ENCODE results near the gene MS4A14.
"Not testable (repeated sequence)": the region's sequence is repeated elsewhere in the genome, so short reads cannot be mapped to it uniquely, and the experiment has no call there.

The MS4A14 gene

DNA sequence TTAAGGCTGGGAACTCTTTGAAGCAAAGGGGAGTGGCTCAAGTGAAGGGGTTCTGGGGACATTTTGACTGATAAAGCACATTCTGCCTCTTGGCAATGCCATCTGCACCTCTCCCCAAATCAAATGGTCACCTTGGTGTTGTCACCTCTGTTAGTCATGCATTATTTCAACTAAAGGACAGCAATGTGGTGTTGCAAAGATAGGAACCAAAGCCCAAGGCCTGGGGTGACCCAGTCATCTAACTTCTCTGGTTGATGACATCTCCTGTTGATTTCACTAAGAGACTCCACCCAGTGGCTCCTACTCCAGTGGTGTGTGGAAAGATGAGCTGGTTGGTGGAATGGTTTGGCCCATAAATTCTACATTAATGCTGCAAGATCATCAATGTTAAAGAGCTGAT, 51.6 kb downstream of the MS4A14 start:
- no peak overlapping the region for H3K27ac ChIP-seq (replicated peaks)

GRCh38 chr11:60451185-60451584, 54.9 kb downstream of the MS4A14 start:
- not testable (repeated sequence) for H3K27me3 ChIP-seq (ENCODE audit: insufficient read depth, poor library complexity, severe bottlenecking); DNase-seq (ENCODE audit: low read depth in 1 of 2, low spot score in 1 of 2); H3K4me3 ChIP-seq (replicated peaks; ENCODE audit: insufficient read depth, low read length); H3K27ac ChIP-seq (replicated peaks)

More for the DNA sequence above, 51.6 kb downstream of the MS4A14 start:
- no peaks in the 10 kb centered on the region for H3K27me3 ChIP-seq (ENCODE audit: insufficient read depth, poor library complexity, severe bottlenecking)
- DNase-seq (ENCODE audit: low read depth in 1 of 2, low spot score in 1 of 2) = no peak
- no peak overlapping the region for H3K4me3 ChIP-seq (replicated peaks; ENCODE audit: insufficient read depth, low read length)
- no peak for TF ChIP-seq POLR2AphosphoS5 (IDR thresholded peaks at IDR 0.05; ENCODE audit: low read depth)
- no peak for TF ChIP-seq SPI1 (IDR thresholded peaks at IDR 0.05; ENCODE audit: borderline replicate concordance, low read depth)

DNA sequence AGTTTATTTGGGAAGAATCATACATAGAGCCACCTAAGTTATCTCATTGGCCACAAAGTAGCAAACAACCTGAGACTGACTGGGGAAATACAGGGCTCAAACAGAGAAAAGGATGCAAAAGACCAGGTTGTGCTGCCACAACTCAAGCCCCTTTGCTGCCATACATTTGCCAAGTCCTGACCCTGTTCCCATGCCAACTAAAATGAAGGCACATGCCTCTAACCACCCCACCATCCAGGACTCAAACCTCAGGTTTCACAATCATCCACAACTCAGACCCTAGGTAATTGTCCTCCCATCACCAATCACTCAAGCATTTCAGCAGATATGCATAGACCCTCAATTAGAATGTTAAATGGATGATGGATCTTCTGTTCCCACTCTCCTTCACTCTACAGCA, 58.0 kb downstream of the MS4A14 start:
- H3K27ac ChIP-seq (replicated peaks) = no peak overlapping the region

DNA sequence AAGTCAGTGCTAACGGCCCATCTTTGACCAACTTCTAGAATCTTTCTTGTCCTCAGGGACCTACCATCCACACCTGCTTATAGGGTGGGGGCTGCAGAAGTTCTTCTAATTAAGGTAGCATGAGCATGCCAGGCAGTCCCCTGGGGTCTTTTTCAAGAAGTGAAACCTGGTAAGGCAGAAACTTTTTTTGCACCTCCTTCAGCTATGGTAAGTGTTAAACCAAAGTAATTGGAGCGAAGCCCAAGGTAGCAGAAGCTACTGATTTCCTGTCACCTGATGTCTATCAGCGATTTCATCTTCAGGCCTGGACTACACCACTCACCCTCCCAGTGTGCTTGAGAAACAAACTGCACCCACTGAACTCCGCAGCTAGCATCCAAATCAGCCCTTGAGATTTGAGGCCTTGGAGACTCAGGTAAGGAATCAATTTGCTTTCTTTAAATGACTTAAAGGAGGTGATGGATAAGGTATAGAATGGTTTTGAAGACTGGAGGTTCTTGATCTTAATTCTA, 59.3 kb downstream of the MS4A14 start, which contains the start of gene MS4A1:
Gene MS4A1 (plus strand): TSS at position 317 of the 512 bp plus-strand sequence. CDS start 6,528 bp downstream, outside the sequence.
- Histone ChIP-seq H3K27ac (replicated peaks) (no peak within 1 kb of the TSS), H3K4me3 (replicated peaks; ENCODE audit: insufficient read depth, low read length) (no peak within 1 kb of the TSS)
- TF ChIP-seq GABPA (IDR thresholded peaks at IDR 0.05; ENCODE audit: low read depth) = no peak
- TF ChIP-seq, protein P1, sequence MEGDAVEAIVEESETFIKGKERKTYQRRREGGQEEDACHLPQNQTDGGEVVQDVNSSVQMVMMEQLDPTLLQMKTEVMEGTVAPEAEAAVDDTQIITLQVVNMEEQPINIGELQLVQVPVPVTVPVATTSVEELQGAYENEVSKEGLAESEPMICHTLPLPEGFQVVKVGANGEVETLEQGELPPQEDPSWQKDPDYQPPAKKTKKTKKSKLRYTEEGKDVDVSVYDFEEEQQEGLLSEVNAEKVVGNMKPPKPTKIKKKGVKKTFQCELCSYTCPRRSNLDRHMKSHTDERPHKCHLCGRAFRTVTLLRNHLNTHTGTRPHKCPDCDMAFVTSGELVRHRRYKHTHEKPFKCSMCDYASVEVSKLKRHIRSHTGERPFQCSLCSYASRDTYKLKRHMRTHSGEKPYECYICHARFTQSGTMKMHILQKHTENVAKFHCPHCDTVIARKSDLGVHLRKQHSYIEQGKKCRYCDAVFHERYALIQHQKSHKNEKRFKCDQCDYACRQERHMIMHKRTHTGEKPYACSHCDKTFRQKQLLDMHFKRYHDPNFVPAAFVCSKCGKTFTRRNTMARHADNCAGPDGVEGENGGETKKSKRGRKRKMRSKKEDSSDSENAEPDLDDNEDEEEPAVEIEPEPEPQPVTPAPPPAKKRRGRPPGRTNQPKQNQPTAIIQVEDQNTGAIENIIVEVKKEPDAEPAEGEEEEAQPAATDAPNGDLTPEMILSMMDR (IDR thresholded peaks at IDR 0.05; ENCODE audit: insufficient read depth, low read length) = no peak
- TF ChIP-seq SPI1 (IDR thresholded peaks at IDR 0.05; ENCODE audit: borderline replicate concordance, low read depth) = no peak
- TF ChIP-seq POLR2AphosphoS5 (IDR thresholded peaks at IDR 0.05; ENCODE audit: low read depth) = no peak
- TF ChIP-seq, protein P2, sequence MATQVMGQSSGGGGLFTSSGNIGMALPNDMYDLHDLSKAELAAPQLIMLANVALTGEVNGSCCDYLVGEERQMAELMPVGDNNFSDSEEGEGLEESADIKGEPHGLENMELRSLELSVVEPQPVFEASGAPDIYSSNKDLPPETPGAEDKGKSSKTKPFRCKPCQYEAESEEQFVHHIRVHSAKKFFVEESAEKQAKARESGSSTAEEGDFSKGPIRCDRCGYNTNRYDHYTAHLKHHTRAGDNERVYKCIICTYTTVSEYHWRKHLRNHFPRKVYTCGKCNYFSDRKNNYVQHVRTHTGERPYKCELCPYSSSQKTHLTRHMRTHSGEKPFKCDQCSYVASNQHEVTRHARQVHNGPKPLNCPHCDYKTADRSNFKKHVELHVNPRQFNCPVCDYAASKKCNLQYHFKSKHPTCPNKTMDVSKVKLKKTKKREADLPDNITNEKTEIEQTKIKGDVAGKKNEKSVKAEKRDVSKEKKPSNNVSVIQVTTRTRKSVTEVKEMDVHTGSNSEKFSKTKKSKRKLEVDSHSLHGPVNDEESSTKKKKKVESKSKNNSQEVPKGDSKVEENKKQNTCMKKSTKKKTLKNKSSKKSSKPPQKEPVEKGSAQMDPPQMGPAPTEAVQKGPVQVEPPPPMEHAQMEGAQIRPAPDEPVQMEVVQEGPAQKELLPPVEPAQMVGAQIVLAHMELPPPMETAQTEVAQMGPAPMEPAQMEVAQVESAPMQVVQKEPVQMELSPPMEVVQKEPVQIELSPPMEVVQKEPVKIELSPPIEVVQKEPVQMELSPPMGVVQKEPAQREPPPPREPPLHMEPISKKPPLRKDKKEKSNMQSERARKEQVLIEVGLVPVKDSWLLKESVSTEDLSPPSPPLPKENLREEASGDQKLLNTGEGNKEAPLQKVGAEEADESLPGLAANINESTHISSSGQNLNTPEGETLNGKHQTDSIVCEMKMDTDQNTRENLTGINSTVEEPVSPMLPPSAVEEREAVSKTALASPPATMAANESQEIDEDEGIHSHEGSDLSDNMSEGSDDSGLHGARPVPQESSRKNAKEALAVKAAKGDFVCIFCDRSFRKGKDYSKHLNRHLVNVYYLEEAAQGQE (IDR thresholded peaks at IDR 0.05; ENCODE audit: insufficient replicate concordance, low read depth) = no peak

More for the DNA sequence above, 58.0 kb downstream of the MS4A14 start:
- H3K4me3 ChIP-seq (replicated peaks; ENCODE audit: insufficient read depth, low read length) = no peak overlapping the region
- no peaks in the 10 kb centered on the region for H3K27me3 ChIP-seq (ENCODE audit: insufficient read depth, poor library complexity, severe bottlenecking)
- DNase-seq (ENCODE audit: low read depth in 1 of 2, low spot score in 1 of 2) = no peak
- TF ChIP-seq, protein P1 (IDR thresholded peaks at IDR 0.05; ENCODE audit: insufficient read depth, low read length) = no peak
- no peak for TF ChIP-seq POLR2AphosphoS5 (IDR thresholded peaks at IDR 0.05; ENCODE audit: low read depth)

DNA sequence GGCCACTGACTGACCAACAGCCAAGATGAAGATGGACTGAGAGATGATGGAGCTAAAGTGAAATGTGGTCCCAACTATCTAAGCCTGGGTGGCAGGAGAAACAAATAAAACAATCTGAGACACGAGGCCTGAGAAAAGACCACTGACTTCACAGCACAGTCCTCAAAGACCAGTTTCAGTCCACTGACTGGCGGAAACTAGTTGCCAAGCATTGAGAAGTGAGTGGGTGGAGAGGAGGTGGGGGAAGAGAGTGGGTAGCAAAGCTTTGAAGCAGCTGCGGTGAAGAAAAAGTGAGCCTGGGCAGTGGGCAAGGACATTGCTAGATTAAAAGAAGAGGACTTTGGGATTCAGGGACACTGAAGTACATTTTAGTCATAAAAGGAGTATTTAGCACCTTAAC, 61.3 kb downstream of the MS4A14 start:
- Histone ChIP-seq H3K4me3 (replicated peaks; ENCODE audit: insufficient read depth, low read length) (no peak overlapping the region), H3K27ac (replicated peaks) (no peak overlapping the region), H3K27me3 (ENCODE audit: insufficient read depth, poor library complexity, severe bottlenecking) (no peaks in the 10 kb centered on the region)
- no peak for DNase-seq (ENCODE audit: low read depth in 1 of 2, low spot score in 1 of 2)
- TF ChIP-seq, protein P2 (IDR thresholded peaks at IDR 0.05; ENCODE audit: insufficient replicate concordance, low read depth) = no peak
- TF ChIP-seq SPI1 (IDR thresholded peaks at IDR 0.05; ENCODE audit: borderline replicate concordance, low read depth) = no peak
- no peak for TF ChIP-seq POLR2AphosphoS5 (IDR thresholded peaks at IDR 0.05; ENCODE audit: low read depth)
- TF ChIP-seq, protein P1 (IDR thresholded peaks at IDR 0.05; ENCODE audit: insufficient read depth, low read length) = no peak
- TF ChIP-seq GABPA (IDR thresholded peaks at IDR 0.05; ENCODE audit: low read depth) = no peak

More for the DNA sequence above, 59.3 kb downstream of the MS4A14 start, which contains the start of gene MS4A1:
- no peak for DNase-seq (ENCODE audit: low read depth in 1 of 2, low spot score in 1 of 2)
- no peaks in the 10 kb centered on the region for H3K27me3 ChIP-seq (ENCODE audit: insufficient read depth, poor library complexity, severe bottlenecking)

Measured in HL-60 (cell line).